NCI-H510A (cell line): ENCODE results near the gene DTNA.
A peak's percentile ranks its signal among the peaks of the same experiment; 100 is the strongest.
"Not testable (repeated sequence)": the region's sequence is repeated elsewhere in the genome, so short reads cannot be mapped to it uniquely, and the experiment has no call there.

Experiments used
- DNase-seq: peaks from one replicate; lab custom pipeline; 2025; lab: John Stamatoyannopoulos, UW

The DTNA gene

DNA sequence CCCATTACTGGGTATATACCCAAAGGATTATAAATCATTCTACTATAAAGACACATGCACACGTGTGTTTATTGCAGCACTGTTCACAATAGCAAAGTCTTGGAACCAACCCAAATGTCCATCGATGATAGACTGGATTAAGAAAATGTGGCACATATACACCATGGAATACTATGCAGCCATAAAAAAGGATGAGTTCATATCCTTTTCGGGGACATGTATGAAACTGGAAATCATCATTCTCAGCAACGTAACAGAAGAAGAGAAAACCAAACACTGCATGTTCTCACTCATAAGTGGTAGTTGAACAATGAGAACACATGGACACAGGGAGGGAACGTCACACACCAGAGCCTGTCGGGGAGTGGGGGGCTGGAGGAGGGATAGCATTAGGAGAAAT, 15.6 kb downstream of the DTNA start:
- DNase-seq = not testable (repeated sequence)

DNA sequence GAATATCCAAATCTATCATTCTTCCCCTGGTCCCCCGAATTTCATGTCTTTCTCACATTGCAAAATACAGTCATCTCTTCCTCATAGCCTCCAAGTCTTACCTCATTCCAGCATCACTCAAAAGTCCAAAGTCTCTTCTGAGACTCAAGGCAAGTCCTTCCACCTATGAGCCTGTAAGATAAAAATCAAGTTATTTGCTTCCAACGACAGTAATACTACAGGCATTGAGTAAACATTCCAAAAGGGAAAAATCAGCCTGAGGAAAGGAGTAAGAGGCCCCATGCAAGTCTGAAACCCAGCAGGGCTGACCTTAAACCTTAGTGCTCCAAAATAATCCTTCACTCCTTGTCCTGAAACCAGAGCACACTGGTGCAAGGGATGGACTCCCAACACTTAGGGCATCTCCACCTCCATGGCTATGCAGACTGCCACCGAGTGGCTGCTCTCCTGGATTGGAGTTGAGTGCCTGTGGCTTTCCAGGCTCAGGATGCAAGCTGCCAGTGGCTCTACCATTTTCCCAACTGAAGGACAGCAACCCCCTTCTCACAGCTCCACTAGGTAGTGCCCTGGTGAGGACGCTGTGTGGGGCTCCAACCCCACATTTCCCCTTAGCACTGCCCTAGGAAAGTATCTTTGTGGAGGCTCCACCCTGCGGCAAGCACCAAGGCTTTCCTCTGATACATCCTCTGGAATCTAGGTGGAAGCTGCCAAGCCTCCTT, 16.3 kb downstream of the DTNA start:
- no peak for DNase-seq

- peak; percentile 13 for DNase-seq
Observed at GRCh38 chr18:34729264-34729663, 19.2 kb downstream of the DTNA start.

DNA sequence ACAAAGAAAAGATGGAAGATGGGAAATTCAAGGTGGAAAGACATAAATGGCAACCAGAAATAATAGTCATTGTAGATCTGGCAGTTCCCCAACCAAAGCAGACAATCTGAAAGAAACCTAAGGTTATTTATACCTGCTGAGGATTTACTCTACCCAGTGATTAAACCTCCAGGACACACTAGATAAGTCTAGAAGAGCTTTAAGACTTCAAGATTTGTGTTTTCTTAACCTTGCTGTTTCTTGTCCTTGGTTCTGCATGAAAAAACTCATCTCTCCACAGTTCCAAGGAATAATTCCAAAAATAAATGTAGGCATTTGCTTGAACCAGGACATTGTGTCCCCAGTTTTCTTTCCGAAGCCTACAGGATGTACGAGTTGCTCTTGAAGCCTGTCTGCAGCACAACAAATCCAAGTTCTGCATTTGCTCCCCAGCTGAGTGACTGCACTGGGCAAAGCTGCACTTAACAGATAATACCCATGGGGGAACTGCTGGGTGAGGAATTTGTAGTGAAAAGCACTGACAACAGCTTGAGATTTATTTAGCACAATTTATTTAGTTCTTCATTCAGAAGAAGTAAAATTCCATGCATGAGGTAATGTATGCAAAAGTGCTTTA, 19.8 kb downstream of the DTNA start:
- DNase-seq = no peak

DNA sequence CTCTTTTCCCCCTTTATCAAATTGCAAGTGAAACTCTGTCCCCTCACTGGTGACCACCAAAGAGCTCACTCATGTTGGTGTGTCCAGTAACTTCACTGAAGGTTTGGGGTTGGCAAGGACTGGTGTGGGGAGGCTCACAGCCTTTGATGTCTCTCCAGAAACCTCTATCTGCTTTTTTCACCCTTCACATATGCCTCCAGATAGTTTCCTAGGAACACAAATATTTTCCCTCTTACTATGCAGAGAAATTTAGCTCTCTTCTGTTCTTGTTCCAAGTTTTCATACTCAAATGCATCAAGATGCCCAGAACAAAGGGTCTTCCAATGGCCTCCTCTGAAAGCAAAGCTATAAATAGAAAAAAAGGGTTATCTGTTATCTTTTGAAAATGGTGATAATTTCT, 20.7 kb downstream of the DTNA start:
- DNase-seq = no peak

DNA sequence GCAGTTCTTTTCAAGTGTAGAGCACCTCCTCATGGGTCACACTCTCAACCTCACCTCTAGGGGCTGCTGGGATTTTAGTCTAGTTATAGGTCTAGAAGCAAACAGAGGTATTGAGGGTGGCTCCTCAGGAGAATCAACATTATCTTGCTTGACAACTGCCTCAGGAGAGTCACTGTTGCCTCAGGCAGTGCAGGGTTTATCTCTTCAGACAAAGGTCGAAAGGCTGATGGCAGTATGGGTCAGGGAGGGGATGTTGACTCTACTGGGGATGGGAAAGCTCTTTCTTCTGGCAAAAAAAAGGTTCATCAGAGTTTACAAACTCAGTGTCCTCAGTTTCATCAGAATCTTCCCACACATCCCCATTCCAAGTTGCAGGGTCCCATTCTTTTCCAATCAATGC, 24.0 kb downstream of the DTNA start:
- DNase-seq = no peak

DNA sequence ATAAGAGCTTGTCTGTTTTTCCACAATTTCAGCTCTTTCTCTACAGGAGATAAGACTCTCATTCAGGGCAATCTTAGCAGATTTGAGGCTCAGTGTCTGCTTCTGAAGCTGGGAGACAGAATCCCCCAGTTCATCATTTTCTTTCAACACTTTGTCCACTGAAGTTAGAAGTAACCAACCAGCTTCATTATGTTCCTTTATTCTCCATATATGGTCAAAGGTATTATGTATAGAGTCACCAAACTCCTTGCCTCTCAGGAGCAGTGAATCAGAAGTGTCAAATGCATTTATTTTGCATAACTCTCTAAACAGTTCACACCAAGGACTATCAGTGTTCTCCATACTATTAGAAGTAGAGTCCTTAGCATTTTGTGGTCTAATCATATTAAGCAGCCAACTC, 24.4 kb downstream of the DTNA start:
- not testable (repeated sequence) for DNase-seq

DNA sequence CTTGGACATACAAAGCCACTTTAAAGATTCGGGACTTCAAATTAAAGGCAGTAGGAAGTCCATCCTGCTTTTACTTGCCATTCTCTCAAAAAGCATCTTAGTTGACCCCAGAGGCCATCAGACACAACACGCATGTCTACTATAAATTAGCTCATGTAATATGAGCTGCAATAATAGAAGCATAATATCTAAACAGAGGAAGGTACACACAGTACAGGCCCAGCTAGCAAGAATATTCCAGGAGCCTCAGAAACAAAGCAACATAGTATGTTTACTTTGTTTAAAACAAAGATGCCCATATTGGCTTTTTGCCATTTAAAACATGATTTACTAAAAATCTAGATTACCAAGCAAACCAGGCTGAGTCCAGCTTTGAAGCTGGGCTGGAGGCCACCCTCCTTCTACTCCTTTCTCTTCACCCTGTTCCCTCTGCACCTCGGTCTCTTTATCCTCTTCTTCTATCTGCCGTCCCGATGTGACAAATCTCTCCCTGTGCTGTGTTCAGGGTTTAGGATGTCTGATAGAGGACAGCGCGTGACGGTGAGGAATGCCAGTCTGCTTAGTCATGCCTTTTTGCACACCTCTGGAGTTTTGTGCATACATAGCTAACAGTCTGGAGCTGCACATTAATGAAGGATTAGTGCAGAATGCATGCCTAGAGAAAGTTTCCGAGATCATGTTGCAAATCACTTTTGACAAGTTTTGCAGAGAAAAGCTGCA, 28.2 kb downstream of the DTNA start:
- DNase-seq = no peak

DNA sequence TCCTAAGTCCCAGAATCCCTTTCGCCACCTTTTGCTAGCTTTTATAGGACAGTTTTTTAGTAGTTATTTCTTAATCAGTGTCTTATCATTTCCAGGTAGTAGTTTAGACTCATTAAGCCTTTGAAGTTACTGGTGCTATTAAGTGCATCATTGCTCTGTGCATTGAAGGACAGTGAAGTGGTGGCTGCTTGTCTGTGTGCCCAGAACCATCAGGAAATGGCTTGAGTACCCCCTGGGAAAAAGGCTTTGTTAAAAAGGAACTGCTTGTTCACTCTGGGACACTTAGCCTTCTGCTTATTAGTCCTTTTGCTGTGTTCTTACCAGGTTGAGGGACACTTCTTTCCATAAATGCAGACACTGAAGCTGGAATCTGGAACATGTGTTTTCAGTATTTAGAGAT, 30.0 kb downstream of the DTNA start:
- no peak for DNase-seq

DNA sequence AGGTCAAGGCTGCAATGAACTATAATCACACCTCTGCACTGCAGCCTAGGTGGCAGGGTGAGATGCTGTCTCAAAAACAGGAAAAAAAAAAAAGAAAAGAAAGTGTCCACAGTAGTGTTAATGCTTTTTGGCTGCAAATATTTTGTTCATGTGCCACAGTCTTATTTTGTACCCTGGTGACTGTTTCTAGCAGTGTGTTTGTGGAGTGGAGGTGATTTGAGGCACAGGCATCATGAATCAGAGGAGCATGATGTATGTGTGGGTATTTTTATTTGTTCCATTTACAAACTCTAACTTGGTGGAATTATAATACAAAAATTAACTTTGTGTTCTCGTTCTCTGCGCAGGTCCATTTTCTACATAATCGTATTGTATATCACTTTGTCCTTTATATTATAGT, 30.6 kb downstream of the DTNA start:
- no peak for DNase-seq

- no peak for DNase-seq
Observed at GRCh38 chr18:34741401-34741800, 31.3 kb downstream of the DTNA start.

DNA sequence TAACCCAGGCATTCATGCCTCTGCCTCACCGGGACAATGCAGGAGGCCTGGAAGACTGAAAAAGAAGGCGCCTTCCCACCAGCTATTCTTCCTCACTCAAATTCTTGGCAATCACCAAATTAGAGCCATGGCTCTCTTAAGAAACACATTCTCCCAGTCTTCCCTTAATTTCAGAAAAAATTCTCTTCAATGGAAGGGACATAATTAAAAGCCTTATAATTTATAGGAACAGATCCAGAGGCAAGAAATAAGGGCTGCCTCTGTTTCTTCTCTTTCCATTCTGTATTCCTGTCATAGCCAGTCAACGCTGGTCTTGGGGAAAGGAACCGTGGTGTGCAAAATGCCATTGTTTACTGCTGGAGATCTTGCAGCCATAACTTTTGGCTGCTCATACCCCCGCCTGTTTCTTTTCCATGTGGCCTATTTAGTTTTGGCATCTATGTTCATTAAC, 32.8 kb downstream of the DTNA start:
- DNase-seq = no peak

DNA sequence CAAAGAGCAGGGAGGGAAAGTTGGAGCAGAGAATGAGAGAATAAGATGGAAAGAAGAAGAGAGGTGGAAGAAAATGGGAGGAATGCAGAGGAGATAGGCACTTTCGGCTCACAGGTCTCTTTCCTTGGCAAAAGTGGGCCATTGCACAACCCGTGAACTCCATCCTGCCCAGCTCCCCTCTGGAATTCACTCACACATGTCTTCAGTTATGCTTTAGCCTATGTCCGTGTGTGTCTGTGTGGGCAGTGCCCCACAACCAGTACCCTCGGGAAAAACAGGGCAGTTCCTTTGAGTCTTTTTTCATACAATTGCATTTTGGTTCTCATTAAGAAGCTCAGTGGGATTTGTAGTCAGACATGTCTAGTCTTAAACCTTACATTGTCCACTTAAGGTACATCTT, 34.5 kb downstream of the DTNA start:
- no peak for DNase-seq

- DNase-seq = no peak
Observed at GRCh38 chr18:34746614-34747013, 36.5 kb downstream of the DTNA start.

GRCh38 chr18:34749721-34750120, 39.6 kb downstream of the DTNA start:
- no peak for DNase-seq

DNA sequence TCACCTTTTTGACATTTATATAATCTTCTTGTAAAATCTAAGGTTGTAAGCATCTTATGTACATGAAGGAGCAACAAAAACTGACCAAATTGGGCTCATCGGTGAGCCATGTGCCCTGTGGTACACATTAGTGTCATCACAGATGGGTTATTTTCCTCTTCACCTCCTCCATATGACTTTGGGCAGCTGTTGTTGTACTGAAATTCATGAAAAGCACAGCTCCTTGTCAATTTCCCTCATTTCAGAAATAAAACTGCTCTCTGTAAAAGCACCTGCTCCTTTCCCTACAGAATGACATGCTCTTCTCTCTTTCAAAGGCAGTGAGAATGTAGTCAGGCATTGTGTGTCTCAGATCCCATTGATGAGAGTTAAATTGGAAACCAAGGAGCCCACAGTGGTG, 42.0 kb downstream of the DTNA start:
- DNase-seq = no peak

DNA sequence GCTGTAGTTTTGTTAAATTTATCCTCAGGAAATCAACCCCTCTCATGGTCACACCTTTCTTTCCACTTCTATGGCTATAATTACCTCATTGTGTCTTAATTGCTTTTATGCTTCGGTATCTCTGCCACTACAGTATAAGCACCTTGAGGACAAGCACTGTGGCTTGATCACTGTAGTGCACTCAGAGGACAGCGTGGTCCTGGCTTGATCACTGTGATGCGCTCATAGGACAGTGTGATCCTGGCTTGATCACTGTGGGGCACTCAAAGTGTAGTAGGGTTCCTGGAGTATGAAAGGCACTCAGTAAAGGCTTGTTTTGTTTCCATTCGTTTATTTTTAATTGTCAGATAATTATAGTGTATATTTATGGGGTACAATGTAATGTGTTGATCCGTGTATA, 44.2 kb downstream of the DTNA start:
- DNase-seq = no peak

DNA sequence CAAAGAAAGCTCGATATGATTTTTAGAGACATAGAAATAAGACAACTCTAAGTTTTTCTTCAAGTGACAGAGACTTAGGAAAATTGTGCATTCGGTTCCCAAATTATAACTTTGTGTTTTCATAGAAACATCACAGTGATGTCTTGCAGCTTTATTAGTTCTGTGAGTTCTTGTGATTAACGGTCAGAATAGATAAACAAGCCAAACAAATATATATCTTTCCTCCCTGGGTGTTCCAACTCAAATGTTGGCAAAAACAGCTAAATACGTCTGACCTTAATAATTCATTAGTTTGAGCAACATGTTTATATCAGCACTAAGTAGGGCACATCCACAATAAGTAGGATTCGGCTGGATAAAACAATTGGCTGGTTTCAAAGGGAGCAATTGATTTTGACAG, 47.6 kb downstream of the DTNA start:
- no peak for DNase-seq

- no peak for DNase-seq
Observed at GRCh38 chr18:34758378-34758948, 48.4 kb downstream of the DTNA start.

GRCh38 chr18:34760444-34760843, 50.3 kb downstream of the DTNA start:
- no peak for DNase-seq

DNA sequence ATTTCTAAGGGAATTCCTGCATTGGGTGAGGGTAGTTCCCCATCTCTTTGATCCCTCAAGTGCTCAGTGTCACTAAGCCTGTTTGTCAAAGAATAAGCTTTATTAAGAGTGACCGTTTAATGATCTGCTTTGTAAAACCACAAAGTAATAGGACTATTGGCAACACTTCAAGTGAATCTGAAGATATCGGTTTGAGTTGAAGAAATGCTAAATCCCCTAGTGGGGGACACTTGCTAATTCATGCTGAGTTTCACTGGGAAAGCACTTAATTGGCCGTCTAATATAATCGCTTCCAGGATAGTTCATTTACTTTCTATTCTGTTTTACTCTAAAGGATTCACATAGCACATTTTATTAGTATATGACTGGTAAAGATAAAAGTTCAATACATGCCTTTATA, 54.4 kb downstream of the DTNA start:
- DNase-seq = no peak

DNA sequence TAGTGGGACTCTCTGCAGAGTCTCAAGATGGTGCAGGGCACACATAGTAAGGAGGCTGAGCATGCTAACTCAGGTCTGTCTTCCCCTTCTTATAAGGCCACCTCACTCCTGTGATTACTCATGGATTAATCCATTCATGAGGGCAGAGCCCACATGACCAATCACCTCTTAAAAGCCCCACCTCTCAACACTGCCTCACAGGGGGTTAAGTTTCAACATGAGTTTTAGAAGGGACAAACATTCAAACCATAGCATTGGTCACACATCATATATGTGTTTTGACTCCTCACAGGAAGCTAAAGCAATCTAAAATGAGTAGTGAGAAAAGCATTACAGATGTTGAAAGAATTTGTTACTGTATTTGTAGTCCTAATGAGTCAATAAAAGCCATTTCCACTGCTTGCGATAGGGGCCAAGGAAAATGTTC, 57.5 kb downstream of the DTNA start:
- DNase-seq = no peak

DNA sequence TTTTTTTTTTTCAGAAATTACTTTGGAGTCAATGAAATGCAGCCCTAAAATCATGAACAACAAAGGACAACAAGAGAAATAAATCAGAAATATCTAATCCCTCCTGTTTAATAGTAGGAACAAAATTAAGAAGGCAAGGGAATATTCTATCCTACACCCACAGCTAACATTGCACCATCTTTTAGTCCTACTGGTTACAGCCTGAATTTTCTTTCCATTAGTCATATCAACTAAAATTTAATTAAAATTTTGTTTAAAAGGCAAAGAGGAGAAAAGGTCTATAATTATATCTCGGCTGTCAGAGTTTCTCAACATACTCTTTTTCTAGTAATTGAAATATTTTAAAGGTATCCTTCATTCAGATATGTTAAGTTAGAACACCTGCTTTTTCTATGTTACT, 61.9 kb downstream of the DTNA start:
- DNase-seq = no peak
